ENCODE measurements around the gene CRYGN.

CRYGN gene

GRCh38 chr7:151451626-151452571, 12.0 kb upstream of the CRYGN start:
- Histone ChIP-seq H3K36me3 (ENCODE audit: insufficient read depth) (no peaks in the 10 kb centered on the region), H4K20me1 (ENCODE audit: insufficient read depth) (no peaks in the 10 kb centered on the region), H3K4me2 (no peak overlapping the region), H3K4me3 (IDR thresholded peaks at IDR 0.05; ENCODE audit: insufficient read depth, low read depth, low read length) (no peak overlapping the region), H3K9ac (no peak overlapping the region), H2AFZ (ENCODE audit: low read depth) (no peak overlapping the region), H3K4me1 (ENCODE audit: low read depth, poor library complexity, severe bottlenecking) (no peaks in the 10 kb centered on the region), H3K79me2 (ENCODE audit: insufficient read depth, low read depth) (no peaks in the 10 kb centered on the region), H3K27me3 (ENCODE audit: insufficient read depth, low read depth) (no peaks in the 10 kb centered on the region), H3K27ac (no peak overlapping the region)
- no peak for TF ChIP-seq CTCF (conservative IDR thresholded peaks at IDR 0.05; ENCODE audit: low read depth, low read length)

GRCh38 chr7:151451156-151451555, 11.2 kb upstream of the CRYGN start:
- no peaks in the 10 kb centered on the region for H3K79me2 ChIP-seq (ENCODE audit: insufficient read depth, low read depth)
- H2AFZ ChIP-seq (ENCODE audit: low read depth) = no peak overlapping the region
- no peaks in the 10 kb centered on the region for H3K36me3 ChIP-seq (ENCODE audit: insufficient read depth)
- H3K4me2 ChIP-seq = no peak overlapping the region
- H3K4me1 ChIP-seq (ENCODE audit: low read depth, poor library complexity, severe bottlenecking) = no peaks in the 10 kb centered on the region
- H4K20me1 ChIP-seq (ENCODE audit: insufficient read depth) = no peaks in the 10 kb centered on the region
- no peaks in the 10 kb centered on the region for H3K27me3 ChIP-seq (ENCODE audit: insufficient read depth, low read depth)
- no peak overlapping the region for H3K9ac ChIP-seq
- H3K4me3 ChIP-seq (IDR thresholded peaks at IDR 0.05; ENCODE audit: insufficient read depth, low read depth, low read length) = no peak overlapping the region
- no peak for TF ChIP-seq CTCF (conservative IDR thresholded peaks at IDR 0.05; ENCODE audit: low read depth, low read length)
- no peak overlapping the region for H3K27ac ChIP-seq

- Histone ChIP-seq H3K27ac (no peak overlapping the region), H2AFZ (ENCODE audit: low read depth) (no peak overlapping the region), H4K20me1 (ENCODE audit: insufficient read depth) (no peaks in the 10 kb centered on the region), H3K4me3 (IDR thresholded peaks at IDR 0.05; ENCODE audit: insufficient read depth, low read depth, low read length) (no peak overlapping the region), H3K79me2 (ENCODE audit: insufficient read depth, low read depth) (no peaks in the 10 kb centered on the region), H3K4me1 (ENCODE audit: low read depth, poor library complexity, severe bottlenecking) (no peaks in the 10 kb centered on the region), H3K4me2 (no peak overlapping the region), H3K9ac (no peak overlapping the region), H3K27me3 (ENCODE audit: insufficient read depth, low read depth) (no peaks in the 10 kb centered on the region), H3K36me3 (ENCODE audit: insufficient read depth) (no peaks in the 10 kb centered on the region)
- TF ChIP-seq CTCF (conservative IDR thresholded peaks at IDR 0.05; ENCODE audit: low read depth, low read length) = no peak
Measured at GRCh38 chr7:151449990-151450389, 10.0 kb upstream of the CRYGN start.

GRCh38 chr7:151448261-151449252, 8.6 kb upstream of the CRYGN start:
- Histone ChIP-seq H2AFZ (ENCODE audit: low read depth) (no peak overlapping the region), H3K4me2 (no peak overlapping the region), H3K79me2 (ENCODE audit: insufficient read depth, low read depth) (no peaks in the 10 kb centered on the region), H3K9ac (no peak overlapping the region), H3K4me3 (IDR thresholded peaks at IDR 0.05; ENCODE audit: insufficient read depth, low read depth, low read length) (no peak overlapping the region), H3K4me1 (ENCODE audit: low read depth, poor library complexity, severe bottlenecking) (no peaks in the 10 kb centered on the region), H4K20me1 (ENCODE audit: insufficient read depth) (no peaks in the 10 kb centered on the region), H3K27ac (no peak overlapping the region), H3K36me3 (ENCODE audit: insufficient read depth) (no peaks in the 10 kb centered on the region), H3K27me3 (ENCODE audit: insufficient read depth, low read depth) (no peaks in the 10 kb centered on the region)
- TF ChIP-seq CTCF (conservative IDR thresholded peaks at IDR 0.05; ENCODE audit: low read depth, low read length) = peak; percentile 29; the same call in 1 of the 2 replicates

Measured in KMS-11 (cell line).